Activated naive CD4-positive, alpha-beta T cell treated with anti-CD3 and anti-CD28 coated beads, Interleukin-2, amount 50 U/mL, for 24 hours (primary cell): Measurements from ENCODE around the gene PLEKHM2.
A peak's percentile ranks its signal among the peaks of the same experiment; 100 is the strongest.

Experiments
- H3K27ac Mint-ChIP-seq: one replicate; pipeline ENCODE4 v1.8.0; 2021; ENCODE audit warnings: mild to moderate bottlenecking, mixed read lengths
- H3K27me3 Mint-ChIP-seq: one replicate; pipeline ENCODE4 v1.8.0; 2021; ENCODE audit warnings: mixed read lengths
- H3K36me3 Mint-ChIP-seq: one replicate; pipeline ENCODE4 v1.8.0; 2021; ENCODE audit warnings: mixed read lengths
- H3K4me1 Mint-ChIP-seq: one replicate; pipeline ENCODE4 v1.8.0; 2021; ENCODE audit warnings: mixed read lengths
- H3K4me3 Mint-ChIP-seq: one replicate; pipeline ENCODE4 v1.8.0; 2021; ENCODE audit warnings: mild to moderate bottlenecking, mixed read lengths
- H3K9me3 Mint-ChIP-seq: one replicate; pipeline ENCODE4 v1.8.0; 2021; ENCODE audit warnings: mixed read lengths

The PLEKHM2 gene

GRCh38 chr1:15706751-15707150 lies 22.6 kb downstream of the PLEKHM2 start:
- no peak overlapping the region for H3K4me3 Mint-ChIP-seq
- H3K36me3 Mint-ChIP-seq: peaks cover 4% of the 10 kb centered on the region
- H3K27ac Mint-ChIP-seq: no peak overlapping the region
- H3K9me3 Mint-ChIP-seq: no peaks in the 10 kb centered on the region
- H3K27me3 Mint-ChIP-seq: no peaks in the 10 kb centered on the region
- peaks cover 42% of the 10 kb centered on the region for H3K4me1 Mint-ChIP-seq

GRCh38 chr1:15707239-15707925 lies 23.3 kb downstream of the PLEKHM2 start:
- H3K27ac Mint-ChIP-seq: no peak overlapping the region
- peaks cover 37% of the 10 kb centered on the region for H3K4me1 Mint-ChIP-seq
- H3K9me3 Mint-ChIP-seq: no peaks in the 10 kb centered on the region
- no peaks in the 10 kb centered on the region for H3K27me3 Mint-ChIP-seq
- no peak overlapping the region for H3K4me3 Mint-ChIP-seq
- peaks cover 4% of the 10 kb centered on the region for H3K36me3 Mint-ChIP-seq

DNA sequence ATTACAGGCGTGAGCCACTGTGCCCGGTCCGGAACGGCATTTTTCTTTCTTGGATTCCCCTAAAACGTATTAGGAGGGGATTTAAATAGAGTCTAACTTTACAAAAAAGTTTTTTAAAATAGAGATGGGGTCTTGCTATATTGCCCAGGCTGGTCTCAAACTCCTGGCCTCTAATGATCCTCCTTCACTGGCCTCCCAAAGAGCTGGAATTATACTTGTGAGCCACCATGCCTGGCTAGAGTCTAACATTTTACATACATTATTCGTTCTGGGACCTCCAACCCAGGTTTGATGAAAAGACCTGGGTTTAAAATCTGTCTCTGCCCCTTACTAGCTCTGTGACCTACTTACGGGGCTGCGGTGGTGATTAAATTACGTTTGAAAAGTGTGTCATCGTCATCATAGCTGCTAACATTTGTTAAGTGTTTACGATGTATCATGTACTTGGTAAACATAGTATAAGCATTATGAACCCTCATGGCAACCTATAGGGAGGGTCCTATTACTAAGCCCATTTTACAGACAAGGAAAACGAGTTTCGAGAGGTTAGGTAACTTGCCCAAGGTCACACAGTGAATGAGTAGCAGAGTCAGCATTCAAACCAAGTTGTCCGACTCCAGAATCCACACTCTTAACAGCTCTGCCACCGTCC lies 24.5 kb downstream of the PLEKHM2 start:
- peaks cover 33% of the 10 kb centered on the region for H3K4me1 Mint-ChIP-seq
- no peaks in the 10 kb centered on the region for H3K27me3 Mint-ChIP-seq
- H3K4me3 Mint-ChIP-seq: no peak overlapping the region
- H3K27ac Mint-ChIP-seq: no peak overlapping the region
- peaks cover 4% of the 10 kb centered on the region for H3K36me3 Mint-ChIP-seq
- H3K9me3 Mint-ChIP-seq: no peaks in the 10 kb centered on the region

DNA sequence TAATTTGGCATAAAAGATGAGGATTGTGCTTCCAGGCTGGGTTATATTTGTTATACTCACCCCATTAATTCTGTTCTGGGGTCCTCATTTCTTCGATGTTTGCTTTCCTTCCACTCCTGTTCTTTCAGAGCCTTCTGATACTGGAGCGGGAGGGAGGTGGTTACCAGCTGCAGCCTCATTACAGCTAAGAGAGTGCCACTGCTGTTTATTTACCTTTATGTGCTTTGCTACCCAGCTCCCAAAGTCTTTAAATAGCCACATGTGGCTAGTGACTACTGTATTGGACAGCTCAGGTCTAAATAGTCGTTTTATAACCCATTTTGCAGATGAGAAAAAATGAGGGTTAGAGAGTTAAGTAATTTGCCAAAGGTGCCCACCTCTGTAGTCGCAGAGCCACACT lies 25.1 kb downstream of the PLEKHM2 start:
- peaks cover 4% of the 10 kb centered on the region for H3K36me3 Mint-ChIP-seq
- no peaks in the 10 kb centered on the region for H3K9me3 Mint-ChIP-seq
- no peaks in the 10 kb centered on the region for H3K27me3 Mint-ChIP-seq
- H3K27ac Mint-ChIP-seq: no peak overlapping the region
- no peak overlapping the region for H3K4me3 Mint-ChIP-seq
- H3K4me1 Mint-ChIP-seq: peaks cover 27% of the 10 kb centered on the region

DNA sequence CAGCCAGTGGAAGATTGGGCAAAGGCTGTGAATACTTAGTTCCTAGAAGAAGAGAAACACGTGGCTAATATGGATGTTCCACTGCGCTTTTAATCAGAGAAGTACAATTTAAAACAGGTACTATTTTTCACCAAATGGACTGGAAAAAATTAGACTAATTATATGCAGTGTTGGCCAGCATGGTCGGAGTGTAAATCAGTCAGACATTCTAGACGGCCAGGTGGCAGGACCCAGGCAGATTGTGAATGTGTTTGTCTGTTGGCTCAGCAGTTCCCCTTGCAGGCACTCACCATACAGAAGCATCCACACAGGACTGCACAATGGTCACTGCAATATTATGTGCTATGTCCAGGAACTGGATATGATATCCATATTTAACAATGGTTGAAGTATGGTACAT lies 28.0 kb downstream of the PLEKHM2 start:
- H3K4me3 Mint-ChIP-seq: no peak overlapping the region
- no peaks in the 10 kb centered on the region for H3K9me3 Mint-ChIP-seq
- no peak overlapping the region for H3K27ac Mint-ChIP-seq
- H3K4me1 Mint-ChIP-seq: peaks cover 11% of the 10 kb centered on the region
- no peaks in the 10 kb centered on the region for H3K27me3 Mint-ChIP-seq
- H3K36me3 Mint-ChIP-seq: no peaks in the 10 kb centered on the region

DNA sequence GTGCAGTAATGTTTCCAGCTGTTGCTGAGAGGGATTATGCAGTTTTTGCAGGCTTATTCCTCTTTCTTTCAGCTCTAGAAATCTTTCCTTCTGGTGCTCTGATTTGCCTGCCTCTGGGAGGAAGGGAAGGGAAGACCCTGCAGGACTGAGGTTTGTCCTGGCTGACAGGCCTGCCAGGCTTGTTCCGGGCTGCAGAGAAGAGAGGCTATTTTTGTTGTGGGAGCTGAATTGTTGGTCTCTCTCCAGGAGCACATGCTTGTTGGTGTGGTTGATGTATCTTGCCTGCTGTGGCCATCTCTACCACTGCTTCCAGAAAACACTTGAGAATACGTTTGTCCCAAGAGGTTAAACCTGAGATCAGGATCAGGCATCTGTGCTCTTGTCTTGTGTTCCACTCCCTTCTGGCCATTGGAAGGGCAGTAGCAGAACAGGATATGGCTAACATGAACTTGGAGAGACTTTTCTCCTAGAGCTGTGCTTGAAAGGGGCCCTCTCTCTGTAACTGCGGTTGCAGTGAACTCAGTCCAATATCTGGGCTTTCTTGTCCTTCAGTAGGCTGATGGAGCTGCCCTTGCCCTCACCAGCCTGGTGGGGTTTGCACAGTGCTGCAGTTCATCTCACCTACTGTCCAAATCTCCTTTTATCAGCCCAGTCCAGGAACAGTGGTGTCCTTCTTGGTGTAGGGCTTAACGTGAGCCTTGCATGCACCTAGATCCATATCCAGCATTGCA lies 30.5 kb downstream of the PLEKHM2 start:
- H3K36me3 Mint-ChIP-seq: peaks cover under 1% of the 10 kb centered on the region
- H3K27me3 Mint-ChIP-seq: no peaks in the 10 kb centered on the region
- H3K27ac Mint-ChIP-seq: peak overlapping the region; percentile 10
- H3K9me3 Mint-ChIP-seq: no peaks in the 10 kb centered on the region
- no peak overlapping the region for H3K4me3 Mint-ChIP-seq
- H3K4me1 Mint-ChIP-seq: peaks cover 6% of the 10 kb centered on the region

- Mint-ChIP-seq H3K4me3 (no peak overlapping the region), H3K9me3 (no peaks in the 10 kb centered on the region), H3K4me1 (no peaks in the 10 kb centered on the region), H3K27ac (no peak overlapping the region), H3K27me3 (no peaks in the 10 kb centered on the region), H3K36me3 (peaks cover 2% of the 10 kb centered on the region)
Observed at GRCh38 chr1:15717418-15718125, 33.5 kb downstream of the PLEKHM2 start.

DNA sequence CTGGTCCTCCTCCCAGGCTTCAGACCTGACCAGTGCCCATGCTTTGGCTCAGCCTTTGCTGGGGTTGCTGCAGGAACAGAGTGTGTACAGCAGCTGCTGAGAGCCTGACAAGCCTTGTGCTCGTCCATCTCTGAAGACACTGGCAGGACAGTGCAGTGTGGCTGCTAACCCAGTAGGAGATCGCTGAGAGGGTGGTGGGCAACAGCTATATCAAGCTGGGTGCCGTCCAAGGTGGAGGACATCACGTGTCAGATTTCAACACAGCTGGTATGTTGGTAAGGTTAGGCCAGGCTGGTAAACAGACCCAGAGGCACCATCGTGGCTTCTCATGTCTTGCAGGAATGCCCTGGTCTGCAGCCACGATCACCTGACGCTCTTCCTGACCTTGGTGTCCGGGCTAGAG lies 34.1 kb downstream of the PLEKHM2 start:
- no peaks in the 10 kb centered on the region for H3K9me3 Mint-ChIP-seq
- H3K36me3 Mint-ChIP-seq: peaks cover 4% of the 10 kb centered on the region

DNA sequence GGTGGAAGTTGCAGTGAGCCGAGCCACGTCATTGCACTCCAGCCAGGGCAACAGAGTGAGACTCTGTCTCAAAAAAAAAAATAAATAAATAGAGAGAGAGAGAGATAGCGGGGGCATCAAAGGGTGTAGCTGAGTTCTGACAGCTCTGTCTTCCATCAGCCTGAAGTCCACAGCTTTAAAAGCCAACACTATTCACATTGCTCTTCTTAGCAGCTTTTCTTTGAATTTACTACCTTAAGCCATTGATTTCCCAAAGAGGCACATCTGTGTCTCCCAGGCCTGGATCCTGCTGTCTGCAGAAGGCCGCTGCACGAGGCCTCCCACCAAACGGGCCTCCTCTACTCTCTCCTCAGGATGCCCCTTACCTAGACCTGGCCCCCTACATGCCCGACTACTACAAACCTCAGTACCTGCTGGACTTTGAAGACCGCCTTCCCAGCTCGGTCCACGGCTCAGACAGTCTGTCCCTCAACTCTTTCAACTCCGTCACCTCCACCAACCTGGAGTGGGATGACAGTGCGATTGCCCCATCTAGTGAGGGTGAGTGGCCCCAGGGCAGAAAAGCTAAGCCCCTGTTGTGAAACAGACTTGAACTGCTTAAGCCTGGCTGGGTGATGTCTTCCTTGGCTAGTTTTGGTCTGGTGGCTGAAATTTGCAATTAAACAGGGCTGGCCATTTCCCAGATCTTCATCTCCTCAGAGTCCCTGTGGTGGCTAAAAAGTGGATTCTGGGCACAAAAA lies 35.4 kb downstream of the PLEKHM2 start:
- peak overlapping the region; percentile 55 for H3K27ac Mint-ChIP-seq
- H3K4me1 Mint-ChIP-seq: no peaks in the 10 kb centered on the region
- no peaks in the 10 kb centered on the region for H3K27me3 Mint-ChIP-seq
- no peaks in the 10 kb centered on the region for H3K9me3 Mint-ChIP-seq
- peaks cover 4% of the 10 kb centered on the region for H3K36me3 Mint-ChIP-seq
- no peak overlapping the region for H3K4me3 Mint-ChIP-seq

More for the DNA sequence above, 34.1 kb downstream of the PLEKHM2 start:
- Mint-ChIP-seq H3K27me3 (no peaks in the 10 kb centered on the region), H3K4me1 (no peaks in the 10 kb centered on the region), H3K4me3 (no peak overlapping the region), H3K27ac (no peak overlapping the region)

- Mint-ChIP-seq H3K4me1 (no peaks in the 10 kb centered on the region), H3K4me3 (no peak overlapping the region), H3K27ac (no peak overlapping the region), H3K9me3 (no peaks in the 10 kb centered on the region), H3K36me3 (peaks cover 4% of the 10 kb centered on the region), H3K27me3 (no peaks in the 10 kb centered on the region)
Observed at GRCh38 chr1:15720861-15721260, 36.7 kb downstream of the PLEKHM2 start.

- Mint-ChIP-seq H3K27ac (no peak overlapping the region), H3K4me1 (no peaks in the 10 kb centered on the region), H3K27me3 (no peaks in the 10 kb centered on the region), H3K4me3 (no peak overlapping the region), H3K9me3 (no peaks in the 10 kb centered on the region), H3K36me3 (peaks cover 6% of the 10 kb centered on the region)
Observed at GRCh38 chr1:15722411-15722810, 38.3 kb downstream of the PLEKHM2 start.

GRCh38 chr1:15722836-15723532 lies 38.9 kb downstream of the PLEKHM2 start:
- Mint-ChIP-seq H3K27me3 (no peaks in the 10 kb centered on the region), H3K4me1 (no peaks in the 10 kb centered on the region), H3K27ac (no peak overlapping the region), H3K36me3 (peaks cover 6% of the 10 kb centered on the region), H3K4me3 (no peak overlapping the region), H3K9me3 (no peaks in the 10 kb centered on the region)

DNA sequence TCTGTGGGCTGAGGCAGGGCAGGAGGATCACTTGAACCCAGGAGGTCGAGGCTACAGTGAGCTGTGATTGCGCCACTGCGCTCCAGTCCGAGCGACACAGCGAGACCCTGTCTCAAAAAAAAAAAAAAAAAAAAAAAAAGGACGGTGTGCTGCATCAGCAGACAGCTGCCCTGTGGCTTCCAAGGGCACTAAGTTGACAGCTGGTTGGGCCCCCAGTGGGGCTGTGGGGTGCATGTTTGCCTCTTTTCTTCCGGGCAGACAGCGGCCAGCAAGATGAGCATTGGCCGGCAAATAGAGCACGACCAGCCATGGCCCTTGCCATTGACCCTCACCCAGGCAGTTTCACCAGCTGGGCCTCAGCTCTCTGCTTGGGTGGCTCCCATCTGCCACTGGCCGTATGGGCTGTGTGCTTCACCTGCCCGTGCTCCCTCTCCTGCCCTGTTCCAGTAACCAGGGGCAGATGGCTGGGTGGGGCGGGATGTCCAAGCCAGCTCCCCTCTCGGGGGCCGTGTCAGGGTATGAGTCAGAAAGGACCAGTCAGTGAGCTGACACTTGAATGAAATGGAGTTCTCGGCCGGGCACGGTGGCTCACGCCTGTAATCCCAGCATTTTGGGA lies 39.6 kb downstream of the PLEKHM2 start:
- H3K4me3 Mint-ChIP-seq: no peak overlapping the region
- no peaks in the 10 kb centered on the region for H3K4me1 Mint-ChIP-seq
- H3K9me3 Mint-ChIP-seq: no peaks in the 10 kb centered on the region
- no peak overlapping the region for H3K27ac Mint-ChIP-seq
- H3K27me3 Mint-ChIP-seq: no peaks in the 10 kb centered on the region
- H3K36me3 Mint-ChIP-seq: peaks cover 6% of the 10 kb centered on the region
